SK-N-MC (cell line): ENCODE results near the gene DAB2IP.

Source experiments
- DNase-seq: peaks from one replicate; pipeline ENCODE4 v3.0.0-alpha.2; 2011; ENCODE audit warnings: low read depth, low spot score
- H3K27ac ChIP-seq: fragments of 200-600 bp; sonication (generic); 2 replicates; pipeline ENCODE4 v1.5.1; 2016; ENCODE audit warnings: mixed run types
- H3K36me3 ChIP-seq: fragments of 200-600 bp; sonication (generic); 2 replicates; pipeline ENCODE4 v1.6.1; 2017; ENCODE audit warnings: antibody characterized with exemption, low read length, mixed read lengths; ENCODE audit not compliant: insufficient read depth
- H3K4me3 ChIP-seq: fragments of 200-600 bp; sonication (generic); 2 replicates; pipeline ENCODE4 v1.5.1; 2016
- H3K9ac ChIP-seq: fragments of 200-600 bp; sonication (generic); 2 replicates; pipeline ENCODE4 v1.8.0; 2017; ENCODE audit warnings: mixed run types, mixed read lengths; ENCODE audit not compliant: insufficient read length
- H3K9me3 ChIP-seq: fragments of 200-600 bp; sonication (generic); 2 replicates; pipeline ENCODE4 v1.6.1; 2017; ENCODE audit warnings: low read depth, mild to moderate bottlenecking, antibody characterized with exemption, low read length, moderate library complexity, mixed read lengths
- EZH2 ChIP-seq: fragments of 200-600 bp; sonication (generic); IDR thresholded peaks from one replicate; pipeline ENCODE4 v1.6.1; 2017; ENCODE audit warnings: antibody characterized with exemption
- FOXP2 ChIP-seq: optimal IDR thresholded peaks from 2 replicates; pipeline ENCODE3; 2011; ENCODE audit warnings: mild to moderate bottlenecking, moderate library complexity; ENCODE audit not compliant: insufficient read depth; ENCODE audit errors: extremely low read length, control extremely low read depth
- POLR2AphosphoS5 ChIP-seq: IDR thresholded peaks from 2 replicates; pipeline ENCODE4 v1.6.1; 2012; ENCODE audit warnings: mild to moderate bottlenecking, low read depth, low read length, borderline replicate concordance

DAB2IP gene

GRCh38 chr9:121813519-121814210, 162.2 kb downstream of the DAB2IP start:
- Histone ChIP-seq H3K36me3 (no peaks in the 10 kb centered on the region), H3K4me3 (no peak overlapping the region), H3K27ac (no peak overlapping the region), H3K9ac (no peak overlapping the region), H3K9me3 (no peaks in the 10 kb centered on the region)
- DNase-seq, result no peak
- TF ChIP-seq POLR2AphosphoS5 (no peak), FOXP2 (no peak), EZH2 (no peak)

- no peak for DNase-seq
- Histone ChIP-seq H3K4me3 (no peak overlapping the region), H3K9me3 (no peaks in the 10 kb centered on the region), H3K9ac (no peak overlapping the region), H3K36me3 (no peaks in the 10 kb centered on the region), H3K27ac (no peak overlapping the region)
- no peak for TF ChIP-seq POLR2AphosphoS5
- no peak for TF ChIP-seq EZH2
- TF ChIP-seq FOXP2, result no peak
Observed at GRCh38 chr9:121814594-121814993, 163.2 kb downstream of the DAB2IP start.

GRCh38 chr9:121815084-121815483, 163.7 kb downstream of the DAB2IP start:
- Histone ChIP-seq H3K4me3 (0 out of 2 replicates have a peak overlapping the region, but pooled peaks have one; percentile 26), H3K36me3 (no peaks in the 10 kb centered on the region), H3K9ac (no peak overlapping the region), H3K27ac (no peak overlapping the region), H3K9me3 (no peaks in the 10 kb centered on the region)
- TF ChIP-seq EZH2, result no peak
- no peak for TF ChIP-seq FOXP2
- no peak for TF ChIP-seq POLR2AphosphoS5
- DNase-seq, result no peak

DNA sequence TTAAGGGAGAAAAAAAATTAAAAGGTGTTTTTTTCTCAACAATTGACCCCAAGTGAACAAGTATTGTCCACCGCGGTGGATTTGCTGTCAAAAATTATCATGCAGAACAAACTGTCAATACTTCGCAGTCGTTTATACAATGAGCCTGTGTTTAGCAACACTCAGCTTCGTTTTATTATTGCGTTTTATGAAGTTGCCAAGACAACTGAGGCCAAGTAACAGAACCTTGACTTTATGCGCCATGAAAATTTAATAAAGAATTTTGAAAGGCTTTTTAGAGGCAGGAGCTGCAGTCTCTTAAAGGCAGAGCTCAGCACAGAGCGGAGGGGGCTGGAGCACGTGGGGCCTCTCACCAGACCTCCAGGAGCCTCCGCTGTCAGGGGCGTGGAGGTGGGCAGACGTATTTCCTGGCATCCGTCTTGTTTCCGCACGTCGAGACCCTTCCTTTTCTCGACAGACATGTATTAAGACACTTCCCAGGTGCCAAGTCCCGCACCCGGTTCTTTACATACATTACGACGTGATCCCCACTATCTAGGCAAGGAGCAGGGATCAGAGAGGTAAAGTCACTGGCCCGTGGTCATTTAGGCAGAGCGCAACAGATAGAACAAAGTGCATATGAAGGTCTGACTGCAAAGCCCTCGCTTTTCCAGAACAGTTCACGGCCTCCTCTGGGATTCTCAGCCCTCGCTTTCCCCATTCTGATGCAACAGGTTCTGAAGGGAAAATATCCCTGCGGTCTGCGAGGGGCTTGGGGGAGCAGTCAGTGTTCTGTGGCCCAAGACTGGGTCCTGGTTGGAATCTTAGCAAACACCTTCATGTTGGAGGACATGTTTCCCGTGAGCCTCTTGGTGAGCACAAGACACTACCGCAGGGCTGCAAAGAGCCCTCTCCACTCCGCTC, 164.4 kb downstream of the DAB2IP start:
- Histone ChIP-seq H3K4me3 (peak overlapping the region; percentile 26; the same call in 1 of the 2 replicates), H3K36me3 (no peaks in the 10 kb centered on the region), H3K9me3 (no peaks in the 10 kb centered on the region), H3K9ac (peak overlapping the region; percentile 19), H3K27ac (no peak overlapping the region)
- no peak for DNase-seq
- no peak for TF ChIP-seq EZH2
- no peak for TF ChIP-seq FOXP2
- TF ChIP-seq POLR2AphosphoS5, result no peak

DNA sequence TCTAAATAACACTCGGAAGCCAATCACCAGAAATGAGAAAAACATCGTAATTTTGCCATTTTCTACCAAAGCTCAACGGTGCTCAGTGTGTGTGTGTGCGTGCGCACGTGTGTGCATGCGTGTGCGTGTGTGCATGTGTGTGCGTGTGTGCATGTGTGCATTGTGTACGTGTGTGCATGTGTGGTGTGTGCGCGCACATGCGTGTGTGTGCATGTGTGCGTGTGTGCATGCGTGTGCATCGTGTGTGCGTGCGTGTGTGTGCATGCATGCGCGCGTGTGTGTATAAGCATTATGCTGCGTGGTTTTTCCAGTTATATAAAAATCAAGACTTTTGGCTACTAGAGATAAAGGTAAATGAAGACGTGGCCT, 165.0 kb downstream of the DAB2IP start:
- DNase-seq, result no peak
- no peak overlapping the region for H3K9ac ChIP-seq
- no peak overlapping the region for H3K4me3 ChIP-seq
- no peaks in the 10 kb centered on the region for H3K36me3 ChIP-seq
- TF ChIP-seq FOXP2, result no peak
- no peak for TF ChIP-seq POLR2AphosphoS5
- TF ChIP-seq EZH2, result no peak
- H3K9me3 ChIP-seq, result no peaks in the 10 kb centered on the region
- no peak overlapping the region for H3K27ac ChIP-seq

DNA sequence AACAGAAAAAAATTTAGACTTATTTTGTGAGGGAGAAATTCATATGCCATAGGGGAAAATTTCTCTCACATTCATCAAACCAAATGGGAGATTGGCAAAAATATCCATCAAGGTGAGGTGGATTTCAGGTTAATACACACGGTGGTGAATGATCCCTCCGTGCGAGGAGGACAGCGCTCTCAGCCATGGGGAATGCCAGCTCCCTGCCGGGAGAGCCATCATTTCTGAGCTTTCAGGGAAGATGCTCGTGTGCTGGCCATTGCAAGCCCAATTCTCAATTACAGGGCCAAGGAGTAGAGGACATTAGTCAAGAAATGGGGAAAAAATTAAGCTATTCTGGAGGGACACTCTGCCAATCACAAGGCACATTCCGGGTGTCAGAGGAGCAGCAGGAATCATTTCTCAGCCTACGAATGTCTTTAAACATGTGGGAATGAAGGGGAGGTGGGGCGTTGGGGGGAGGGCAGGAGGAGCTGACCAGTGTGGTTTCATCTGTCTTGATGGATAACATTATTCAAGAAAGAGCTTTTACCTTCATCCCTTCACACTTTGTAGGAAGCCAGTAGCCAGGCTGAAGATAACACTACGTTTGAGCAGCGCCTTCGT, 165.5 kb downstream of the DAB2IP start:
- Histone ChIP-seq H3K9ac (no peak overlapping the region), H3K9me3 (no peaks in the 10 kb centered on the region), H3K27ac (no peak overlapping the region), H3K4me3 (no peak overlapping the region), H3K36me3 (no peaks in the 10 kb centered on the region)
- no peak for DNase-seq
- no peak for TF ChIP-seq EZH2
- TF ChIP-seq POLR2AphosphoS5, result no peak
- no peak for TF ChIP-seq FOXP2

DNA sequence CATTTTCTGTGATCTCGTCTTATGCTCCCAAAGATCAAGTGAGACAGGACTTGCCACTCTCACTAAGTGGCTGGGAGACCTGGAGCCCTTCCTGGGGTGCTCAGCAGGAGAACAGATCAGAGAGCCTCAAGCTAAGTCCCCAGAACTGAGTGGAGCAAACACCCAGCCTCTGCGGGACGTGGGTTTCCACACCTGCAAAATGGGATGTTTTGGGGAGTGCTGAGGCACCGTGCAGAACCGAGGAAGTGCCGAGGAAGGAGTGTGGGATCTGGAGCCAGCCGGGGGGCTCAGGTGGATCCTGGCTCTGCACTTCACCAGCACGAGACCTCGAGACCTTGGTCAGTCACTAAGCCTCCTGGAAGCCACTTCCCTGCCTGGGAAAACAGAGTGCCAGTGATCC, 166.0 kb downstream of the DAB2IP start:
- Histone ChIP-seq H3K36me3 (no peaks in the 10 kb centered on the region), H3K9ac (no peak overlapping the region), H3K4me3 (no peak overlapping the region), H3K27ac (no peak overlapping the region), H3K9me3 (no peaks in the 10 kb centered on the region)
- DNase-seq, result no peak
- no peak for TF ChIP-seq POLR2AphosphoS5
- TF ChIP-seq FOXP2, result no peak
- TF ChIP-seq EZH2, result no peak

DNA sequence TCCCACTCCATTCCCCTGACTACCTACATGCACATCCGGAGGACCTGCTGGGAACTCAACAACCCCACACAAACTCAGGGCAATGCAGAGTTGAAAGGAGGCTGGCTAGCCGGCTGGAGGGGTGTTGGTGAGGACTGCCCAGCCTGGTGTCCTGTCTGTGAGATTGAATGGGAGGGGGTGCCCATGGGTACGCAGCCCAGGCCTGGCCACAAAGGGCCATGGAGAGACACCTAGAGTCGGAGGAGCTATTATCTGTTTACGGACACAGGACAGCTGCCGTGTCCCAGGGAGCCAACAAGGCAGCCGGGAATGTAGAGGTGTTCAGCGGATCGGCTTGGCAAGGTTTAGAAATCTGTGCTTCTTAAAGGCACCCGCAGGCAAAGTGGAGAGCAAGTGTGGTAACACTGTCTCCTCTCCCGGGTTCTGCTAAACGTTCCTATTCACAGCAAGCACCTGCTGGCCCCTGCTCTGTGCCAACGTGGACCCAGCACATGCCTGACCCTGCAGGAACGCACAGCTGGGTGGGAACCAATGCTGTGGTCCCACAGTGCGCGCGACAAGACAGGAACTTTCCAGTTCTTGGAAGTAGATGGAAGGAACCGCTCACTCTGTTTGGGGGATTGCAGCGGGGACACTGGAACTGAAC, 166.7 kb downstream of the DAB2IP start:
- TF ChIP-seq EZH2 (no peak), FOXP2 (no peak), POLR2AphosphoS5 (no peak)
- Histone ChIP-seq H3K9ac (no peak overlapping the region), H3K27ac (no peak overlapping the region), H3K4me3 (no peak overlapping the region), H3K9me3 (no peaks in the 10 kb centered on the region), H3K36me3 (no peaks in the 10 kb centered on the region)
- DNase-seq, result no peak
